Breast epithelium (tissue), 3 donors: Measurements from ENCODE around the gene MSH5.

ENCODE experiments used
- POLR2A ChIP-seq: fragments of 450-650 bp; IDR thresholded peaks from one replicate; pipeline ENCODE4 v1.6.1; 2016; ENCODE audit warnings: antibody characterized with exemption, mild to moderate bottlenecking, moderate library complexity
- POLR2AphosphoS5 ChIP-seq, 3 donors: sonication (generic); formaldehyde crosslinking; IDR thresholded peaks; one replicate each; pipeline ENCODE4 v1.6.1; 2017; ENCODE audit warnings: antibody characterized with exemption in 3 of 3
- TF ChIP-seq, protein P1 (sequence below), 3 donors: fragments of 450-650 bp; IDR thresholded peaks; one replicate each; pipeline ENCODE4 v1.5.1; 2016 to 2017; ENCODE audit warnings: antibody characterized with exemption in 3 of 3, mild to moderate bottlenecking in 3 of 3, moderate library complexity in 3 of 3

DNA sequence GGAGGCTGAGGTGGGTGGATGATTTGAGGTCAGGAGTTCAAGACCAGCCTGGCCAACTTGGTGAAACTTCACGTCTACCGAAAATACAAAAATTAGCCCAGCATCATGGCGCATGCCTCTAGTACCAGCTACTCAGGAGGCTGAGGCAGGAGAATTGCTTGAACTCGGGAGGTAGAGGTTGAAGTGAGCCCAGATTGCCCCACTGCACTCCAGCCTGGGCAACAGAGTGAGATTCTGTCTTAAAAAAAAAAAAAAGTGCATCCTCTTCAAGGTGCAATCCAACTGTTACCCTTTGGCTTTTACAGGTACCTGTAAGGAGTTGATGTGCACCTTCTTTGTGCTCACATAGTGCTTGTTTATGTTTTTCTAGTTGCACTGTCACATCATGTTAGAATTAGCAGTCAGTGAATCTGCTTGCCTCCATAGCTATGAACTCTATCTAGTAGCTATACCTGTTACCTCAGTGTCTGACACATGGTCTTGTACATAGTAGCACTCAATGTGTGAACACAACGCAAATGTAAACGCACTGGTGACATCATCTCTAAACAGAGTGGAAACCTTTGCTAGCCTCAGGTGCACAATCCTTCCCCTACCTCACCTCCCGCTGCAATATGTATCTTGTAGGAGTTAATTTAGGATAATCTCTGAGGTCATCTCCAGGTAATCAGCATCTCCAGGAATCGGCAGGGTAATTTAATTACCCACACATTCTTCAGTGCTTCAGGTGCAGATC is 9.7 kb downstream of the MSH5 start:
- TF ChIP-seq, protein P1, sequence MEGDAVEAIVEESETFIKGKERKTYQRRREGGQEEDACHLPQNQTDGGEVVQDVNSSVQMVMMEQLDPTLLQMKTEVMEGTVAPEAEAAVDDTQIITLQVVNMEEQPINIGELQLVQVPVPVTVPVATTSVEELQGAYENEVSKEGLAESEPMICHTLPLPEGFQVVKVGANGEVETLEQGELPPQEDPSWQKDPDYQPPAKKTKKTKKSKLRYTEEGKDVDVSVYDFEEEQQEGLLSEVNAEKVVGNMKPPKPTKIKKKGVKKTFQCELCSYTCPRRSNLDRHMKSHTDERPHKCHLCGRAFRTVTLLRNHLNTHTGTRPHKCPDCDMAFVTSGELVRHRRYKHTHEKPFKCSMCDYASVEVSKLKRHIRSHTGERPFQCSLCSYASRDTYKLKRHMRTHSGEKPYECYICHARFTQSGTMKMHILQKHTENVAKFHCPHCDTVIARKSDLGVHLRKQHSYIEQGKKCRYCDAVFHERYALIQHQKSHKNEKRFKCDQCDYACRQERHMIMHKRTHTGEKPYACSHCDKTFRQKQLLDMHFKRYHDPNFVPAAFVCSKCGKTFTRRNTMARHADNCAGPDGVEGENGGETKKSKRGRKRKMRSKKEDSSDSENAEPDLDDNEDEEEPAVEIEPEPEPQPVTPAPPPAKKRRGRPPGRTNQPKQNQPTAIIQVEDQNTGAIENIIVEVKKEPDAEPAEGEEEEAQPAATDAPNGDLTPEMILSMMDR (IDR thresholded peaks at IDR 0.05) = no peak
- TF ChIP-seq POLR2A (no peak), POLR2AphosphoS5 (IDR thresholded peaks at IDR 0.05) (no peak)
